Endothelial cell (in vitro differentiated cells): ENCODE results near the gene PDE4D. TPM values are rescaled to one million over a fixed set of nuclear protein-coding genes. Genes with fewer than 3 reads are reported as not detected.

ENCODE experiments used
- DNase-seq: peaks from one replicate; pipeline ENCODE4 v3.0.0; 2021; ENCODE audit warnings: low spot score
- H3K27ac Mint-ChIP-seq: one replicate; pipeline ENCODE4 v1.8.0; 2021; ENCODE audit warnings: mixed read lengths, inconsistent platforms; ENCODE audit not compliant: unreplicated experiment
- H3K27me3 Mint-ChIP-seq: one replicate; pipeline ENCODE4 v1.8.0; 2021; ENCODE audit warnings: mild to moderate bottlenecking, moderate library complexity, mixed read lengths, inconsistent platforms; ENCODE audit not compliant: unreplicated experiment
- H3K36me3 Mint-ChIP-seq: one replicate; pipeline ENCODE4 v1.8.0; 2021; ENCODE audit warnings: mild to moderate bottlenecking, low read depth, mixed read lengths, inconsistent platforms; ENCODE audit not compliant: unreplicated experiment
- H3K4me1 Mint-ChIP-seq: one replicate; pipeline ENCODE4 v1.8.0; 2021; ENCODE audit warnings: mild to moderate bottlenecking, mixed read lengths, inconsistent platforms; ENCODE audit not compliant: unreplicated experiment
- H3K4me3 Mint-ChIP-seq: one replicate; pipeline ENCODE4 v1.8.0; 2021; ENCODE audit warnings: mild to moderate bottlenecking, mixed read lengths, inconsistent platforms; ENCODE audit not compliant: unreplicated experiment
- H3K9me3 Mint-ChIP-seq: one replicate; pipeline ENCODE4 v1.8.0; 2021; ENCODE audit warnings: mixed read lengths, inconsistent platforms; ENCODE audit not compliant: unreplicated experiment
- total RNA-seq: library from RNA; stranded (reverse); fragmentation: NEBNext Ultra II Directional; extraction: Animal tissue kit (Norgen Biotek cat#: 25700); gene quantifications from one replicate; pipeline ENCODE4 v1.2.1, GENCODE V29; 2021; ENCODE audit not compliant: unreplicated experiment
- TF ChIP-seq, protein P1 (sequence below): fragments of 200-600 bp; sonication (generic); IDR thresholded peaks from one replicate; pipeline ENCODE4 v1.5.0; 2021; ENCODE audit warnings: antibody characterized with exemption; ENCODE audit not compliant: unreplicated experiment

The PDE4D gene
- total RNA-seq, 1 donor from 2014 or later = 9.4 TPM

DNA sequence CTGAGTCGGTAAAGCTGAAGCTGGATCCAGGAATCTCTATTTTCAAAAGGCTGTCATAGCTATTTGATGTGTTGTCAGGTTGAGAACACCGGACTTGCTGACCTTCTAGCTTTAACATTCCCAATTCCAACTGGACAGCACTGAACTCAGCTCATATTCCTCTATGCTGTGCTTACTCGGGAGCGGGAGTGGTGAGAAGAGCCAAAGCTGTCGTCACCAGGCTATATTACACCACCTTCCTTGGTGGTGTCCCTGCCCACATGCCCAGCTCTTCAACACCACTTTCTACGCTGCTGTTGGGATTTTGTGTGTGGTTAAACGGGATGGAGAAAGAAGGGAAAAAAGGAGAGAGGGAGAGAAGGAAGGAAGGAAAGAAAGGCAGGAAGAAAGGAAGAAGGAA, 657.1 kb downstream of the PDE4D start:
- no peak for DNase-seq
- Mint-ChIP-seq H3K4me1 (peaks cover 4% of the 10 kb centered on the region), H3K36me3 (no peaks in the 10 kb centered on the region), H3K27me3 (no peaks in the 10 kb centered on the region), H3K9me3 (no peaks in the 10 kb centered on the region), H3K4me3 (no peak overlapping the region), H3K27ac (no peak overlapping the region)
- TF ChIP-seq, protein P1, sequence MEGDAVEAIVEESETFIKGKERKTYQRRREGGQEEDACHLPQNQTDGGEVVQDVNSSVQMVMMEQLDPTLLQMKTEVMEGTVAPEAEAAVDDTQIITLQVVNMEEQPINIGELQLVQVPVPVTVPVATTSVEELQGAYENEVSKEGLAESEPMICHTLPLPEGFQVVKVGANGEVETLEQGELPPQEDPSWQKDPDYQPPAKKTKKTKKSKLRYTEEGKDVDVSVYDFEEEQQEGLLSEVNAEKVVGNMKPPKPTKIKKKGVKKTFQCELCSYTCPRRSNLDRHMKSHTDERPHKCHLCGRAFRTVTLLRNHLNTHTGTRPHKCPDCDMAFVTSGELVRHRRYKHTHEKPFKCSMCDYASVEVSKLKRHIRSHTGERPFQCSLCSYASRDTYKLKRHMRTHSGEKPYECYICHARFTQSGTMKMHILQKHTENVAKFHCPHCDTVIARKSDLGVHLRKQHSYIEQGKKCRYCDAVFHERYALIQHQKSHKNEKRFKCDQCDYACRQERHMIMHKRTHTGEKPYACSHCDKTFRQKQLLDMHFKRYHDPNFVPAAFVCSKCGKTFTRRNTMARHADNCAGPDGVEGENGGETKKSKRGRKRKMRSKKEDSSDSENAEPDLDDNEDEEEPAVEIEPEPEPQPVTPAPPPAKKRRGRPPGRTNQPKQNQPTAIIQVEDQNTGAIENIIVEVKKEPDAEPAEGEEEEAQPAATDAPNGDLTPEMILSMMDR = no peak

DNA sequence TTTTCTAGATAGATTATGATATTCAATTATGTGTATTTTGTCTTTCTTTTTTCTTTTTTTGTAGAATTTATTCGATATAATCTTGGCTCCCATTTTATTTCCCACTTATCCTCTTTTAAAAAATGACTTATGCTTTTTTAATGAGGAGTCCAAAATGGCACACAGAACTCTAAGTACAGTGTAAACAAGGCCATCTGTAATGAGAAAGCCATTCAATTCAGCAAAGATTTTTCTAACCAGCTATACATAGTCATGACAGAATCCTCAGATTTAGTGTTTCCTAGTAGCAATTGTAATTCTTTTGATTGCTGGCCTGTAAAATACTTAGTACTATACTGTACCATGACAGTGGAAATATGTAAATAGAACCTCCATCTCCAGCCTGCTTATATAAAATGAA, 659.3 kb downstream of the PDE4D start:
- Mint-ChIP-seq H3K36me3 (no peaks in the 10 kb centered on the region), H3K27me3 (no peaks in the 10 kb centered on the region), H3K4me1 (peaks cover 4% of the 10 kb centered on the region), H3K9me3 (no peaks in the 10 kb centered on the region), H3K27ac (no peak overlapping the region), H3K4me3 (no peak overlapping the region)
- TF ChIP-seq, protein P1 = no peak
- no peak for DNase-seq

DNA sequence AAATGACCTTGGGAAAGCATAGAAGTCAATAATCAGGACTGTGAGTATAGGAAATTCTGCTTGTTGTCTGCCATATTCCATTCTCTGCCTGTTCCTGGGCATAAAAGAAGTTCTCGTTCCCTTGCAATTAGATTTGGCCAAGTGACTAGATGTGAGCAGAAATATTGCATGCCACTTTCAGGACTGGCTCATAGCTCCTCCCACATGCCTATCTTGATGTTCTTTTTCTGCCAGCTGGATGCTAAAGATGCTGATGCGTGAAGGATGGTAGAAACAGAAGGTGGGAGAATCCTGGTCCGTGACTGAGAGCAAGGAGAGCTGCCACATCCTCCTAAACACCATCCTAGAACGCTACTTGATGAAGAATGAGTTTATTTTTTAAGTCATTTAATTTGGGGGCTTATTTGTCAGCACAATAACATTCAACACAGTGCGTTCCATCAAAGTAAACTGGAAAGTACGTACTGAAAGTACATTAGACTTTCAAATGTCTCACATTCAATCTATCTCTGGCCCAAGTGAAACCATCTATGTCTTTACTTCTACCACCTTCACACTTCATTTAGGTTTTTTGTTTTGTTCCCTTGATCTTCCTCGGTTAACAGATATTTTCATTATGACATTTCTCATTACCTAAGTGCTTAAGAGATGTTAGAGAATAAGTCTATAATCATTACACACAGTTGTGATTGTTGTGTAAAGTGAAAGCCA, 662.1 kb downstream of the PDE4D start:
- no peaks in the 10 kb centered on the region for H3K27me3 Mint-ChIP-seq
- DNase-seq = no peak
- TF ChIP-seq, protein P1 = no peak
- H3K4me3 Mint-ChIP-seq = no peak overlapping the region
- no peaks in the 10 kb centered on the region for H3K9me3 Mint-ChIP-seq
- H3K4me1 Mint-ChIP-seq = peaks cover 1% of the 10 kb centered on the region
- no peak overlapping the region for H3K27ac Mint-ChIP-seq
- no peaks in the 10 kb centered on the region for H3K36me3 Mint-ChIP-seq

DNA sequence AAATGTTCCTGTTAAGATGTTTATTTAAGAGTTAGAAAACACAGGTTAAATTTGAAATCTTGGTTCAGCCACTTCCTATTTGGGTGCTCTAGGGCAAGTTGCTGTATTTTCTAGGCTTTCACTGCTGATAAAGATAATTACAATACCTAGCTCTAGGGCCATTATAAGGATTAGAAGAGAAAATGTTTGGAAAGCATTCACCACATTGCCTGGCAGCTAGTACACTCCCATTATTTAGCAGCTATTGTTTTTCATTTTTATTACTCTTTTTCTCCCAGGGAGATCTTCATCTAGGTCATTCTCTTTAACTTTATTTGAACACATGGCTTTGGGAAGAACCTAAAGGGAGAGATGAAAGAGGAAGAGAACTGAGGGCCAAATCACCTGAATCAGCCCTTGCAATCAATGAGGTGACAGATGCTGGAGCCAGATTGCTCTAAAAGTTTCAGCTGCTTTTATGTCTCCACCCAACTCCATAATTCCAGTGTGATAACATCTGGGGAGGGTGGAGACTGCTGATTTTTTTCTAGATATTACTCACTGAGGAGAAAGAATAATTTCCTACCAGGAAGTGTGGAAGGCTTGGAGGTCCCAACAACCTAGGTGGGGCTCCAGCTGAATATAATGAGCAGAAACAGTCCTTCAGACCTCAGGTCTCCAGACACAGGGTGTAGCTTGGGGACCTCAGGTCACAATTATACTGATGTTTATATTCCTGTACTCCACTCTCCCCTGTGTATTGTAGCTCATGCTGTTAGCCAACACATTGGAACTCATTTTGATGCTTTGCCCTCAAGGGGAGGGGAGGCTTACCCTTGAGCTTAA, 670.6 kb downstream of the PDE4D start:
- TF ChIP-seq, protein P1 = no peak
- Mint-ChIP-seq H3K36me3 (no peaks in the 10 kb centered on the region), H3K27ac (no peak overlapping the region), H3K4me3 (no peak overlapping the region), H3K9me3 (no peaks in the 10 kb centered on the region), H3K27me3 (no peaks in the 10 kb centered on the region), H3K4me1 (no peaks in the 10 kb centered on the region)
- DNase-seq = no peak

DNA sequence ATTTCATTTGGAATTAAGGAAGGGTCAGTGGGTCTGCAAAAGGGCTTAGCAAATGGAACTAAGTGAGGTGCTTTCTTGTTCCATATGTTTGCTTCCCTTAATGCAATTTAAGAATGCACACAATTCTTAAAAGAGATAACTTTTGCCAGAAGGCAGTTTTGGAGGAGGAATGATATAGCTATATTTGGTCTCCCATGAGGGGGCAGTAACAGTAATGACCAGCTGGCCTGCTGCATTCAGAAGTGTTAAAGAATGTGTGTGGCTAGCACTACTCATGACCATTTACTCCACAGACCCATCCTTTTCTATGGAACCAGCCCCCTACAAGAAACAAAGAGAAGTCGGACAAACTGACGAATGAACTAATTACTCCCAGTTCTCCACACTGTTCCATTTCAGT, 671.8 kb downstream of the PDE4D start:
- DNase-seq = no peak
- no peak overlapping the region for H3K4me3 Mint-ChIP-seq
- no peak overlapping the region for H3K27ac Mint-ChIP-seq
- no peaks in the 10 kb centered on the region for H3K4me1 Mint-ChIP-seq
- H3K27me3 Mint-ChIP-seq = no peaks in the 10 kb centered on the region
- no peaks in the 10 kb centered on the region for H3K36me3 Mint-ChIP-seq
- TF ChIP-seq, protein P1 = no peak
- H3K9me3 Mint-ChIP-seq = no peaks in the 10 kb centered on the region
